Right ventricle myocardium inferior (tissue), 1 donor: Measurements from ENCODE around the gene ZNF746. TPM values are rescaled to one million over a fixed set of nuclear protein-coding genes. Genes with fewer than 3 reads are reported as not detected.
"Not testable (repeated sequence)": the region's sequence is repeated elsewhere in the genome, so short reads cannot be mapped to it uniquely, and the experiment has no call there.

Source experiments
- ATAC-seq: fragments of 200-7000 bp; cut with Tn5 transposase; one replicate; pipeline ENCODE4 v1.9.1; 2020; ENCODE audit warnings: mild to moderate bottlenecking, moderate library complexity
- DNase-seq: peaks from one replicate; pipeline ENCODE4 v3.0.0; 2021; ENCODE audit errors: missing footprints
- intact Hi-C: fragments of 100-400 bp; cut with DNase I; formaldehyde crosslinking; loops from one replicate; pipeline ENCODE4 v1.11.0; 2022
- total RNA-seq: library from RNA; stranded (reverse); fragmentation: NEBNext Ultra II Directional; extraction: Animal tissue kit (Norgen Biotek cat#: 25700); gene quantifications from one replicate; pipeline ENCODE4 v1.2.1, GENCODE V29; 2021
- donor health status: DM: no; HTN: yes; CAD: no; lungs with severe emphysema.

The ZNF746 gene
- total RNA-seq, 1 donor from 2014 or later = 8.4 TPM

- ATAC-seq = no peak
- no peak for DNase-seq
- intact Hi-C loops = loop anchor here (5.0 to 10.0 kb wide), 2 partner anchors 130 to 233 kb away; partner anchors contain the start of gene ZNF783
Measured at GRCh38 chr7:149494738-149495368, 2.8 kb downstream of the ZNF746 start.

- DNase-seq = not testable (repeated sequence)
- intact Hi-C loops = loop anchor here (10.0 kb wide), 1 partner anchor 131 kb away; no protein-coding TSS in a partner anchor
Measured at GRCh38 chr7:149493975-149494374, 3.6 kb downstream of the ZNF746 start.

DNA sequence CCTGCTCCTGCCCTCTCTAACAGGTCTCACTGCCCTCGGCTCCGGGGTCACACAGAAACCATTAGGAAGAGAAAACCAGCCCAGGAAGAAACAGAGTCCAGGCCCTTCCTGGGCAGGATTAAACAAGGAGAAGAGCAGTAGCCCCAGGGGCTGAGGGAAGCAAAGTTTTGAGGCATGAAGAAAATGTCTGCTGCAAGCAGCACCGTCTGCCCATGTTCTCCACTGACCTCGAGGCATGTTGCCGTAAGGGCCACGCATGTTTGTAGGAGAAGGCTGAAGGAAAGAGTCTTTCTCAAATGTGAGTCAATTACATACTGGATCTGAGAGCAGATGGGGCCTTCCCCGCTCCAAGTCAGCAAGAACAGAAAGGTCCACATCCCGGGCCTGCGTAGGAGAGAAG, 4.2 kb downstream of the ZNF746 start:
- no peak for DNase-seq
- ATAC-seq = no peak
- intact Hi-C loops = loop anchor here (10.0 kb wide), 1 partner anchor 131 kb away; no protein-coding TSS in a partner anchor

More at GRCh38 chr7:149493975-149494374, 3.6 kb downstream of the ZNF746 start:
- ATAC-seq = not testable (repeated sequence)

DNA sequence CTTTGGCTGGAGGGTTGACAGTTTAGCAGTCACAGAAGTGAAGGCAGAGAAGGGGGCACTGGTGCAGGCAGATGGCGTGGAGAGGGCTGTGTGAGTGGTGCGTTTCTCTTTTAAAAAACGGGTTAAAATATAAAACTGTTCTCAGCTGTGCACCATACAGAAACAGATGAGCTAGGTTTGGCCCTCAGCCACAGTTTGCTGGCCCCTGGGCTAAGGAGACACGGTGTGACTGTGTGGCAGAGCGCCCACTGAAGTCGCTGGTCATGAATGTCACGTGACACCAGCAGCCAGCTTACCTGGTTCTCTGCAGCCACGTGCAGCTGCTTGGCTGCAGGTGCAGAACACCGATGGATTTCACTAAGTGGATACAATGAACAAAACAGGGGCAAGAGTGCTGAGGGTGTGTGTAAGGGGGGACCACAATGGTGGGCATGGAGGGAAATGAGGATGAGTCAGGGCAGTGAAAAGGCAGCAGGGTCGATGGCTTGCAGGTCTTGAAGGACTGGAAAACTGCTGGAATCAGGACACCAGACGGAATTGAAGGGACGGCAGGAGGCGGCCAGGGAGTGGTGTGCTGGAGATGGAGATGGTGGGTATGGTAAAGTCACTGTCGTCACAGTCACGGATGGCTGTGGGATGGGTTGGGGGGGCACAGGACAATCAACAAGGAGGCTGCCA, 7.4 kb downstream of the ZNF746 start:
- intact Hi-C loops = loop anchor here (10.0 kb wide), 1 partner anchor 135 kb away; no protein-coding TSS in a partner anchor
- no peak for ATAC-seq
- no peak for DNase-seq

GRCh38 chr7:149489391-149490024, 8.1 kb downstream of the ZNF746 start:
- intact Hi-C loops = loop anchor here (10.0 kb wide), 1 partner anchor 135 kb away; no protein-coding TSS in a partner anchor
- DNase-seq = no peak
- no peak for ATAC-seq

DNA sequence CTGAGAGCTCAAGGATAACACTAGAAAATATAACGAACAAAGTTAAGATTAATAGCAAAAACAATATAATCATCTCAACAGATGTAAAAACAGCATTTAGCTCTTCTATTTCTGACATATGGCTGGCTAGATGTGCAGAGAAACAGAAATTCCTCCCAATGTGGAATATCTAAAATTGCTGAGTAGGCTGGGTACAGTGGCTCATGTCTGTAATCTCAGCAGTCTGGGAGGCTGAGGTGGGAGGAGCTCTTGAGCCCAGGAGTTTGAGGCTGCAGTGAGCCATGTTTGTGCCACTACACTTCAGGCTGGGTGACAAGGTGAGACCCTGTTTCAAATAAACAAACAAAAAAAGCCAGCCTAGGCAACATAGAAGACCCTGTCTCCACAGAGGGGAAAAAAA, 18.0 kb downstream of the ZNF746 start:
- DNase-seq (no peak), ATAC-seq (no peak)
- intact Hi-C loops = no loop called here

GRCh38 chr7:149478754-149479153, 18.9 kb downstream of the ZNF746 start:
- ATAC-seq = no peak
- no peak for DNase-seq
- intact Hi-C loops = no loop called here

GRCh38 chr7:149477494-149478443, 19.8 kb downstream of the ZNF746 start:
- intact Hi-C loops = no loop called here
- DNase-seq (no peak), ATAC-seq (no peak)

DNA sequence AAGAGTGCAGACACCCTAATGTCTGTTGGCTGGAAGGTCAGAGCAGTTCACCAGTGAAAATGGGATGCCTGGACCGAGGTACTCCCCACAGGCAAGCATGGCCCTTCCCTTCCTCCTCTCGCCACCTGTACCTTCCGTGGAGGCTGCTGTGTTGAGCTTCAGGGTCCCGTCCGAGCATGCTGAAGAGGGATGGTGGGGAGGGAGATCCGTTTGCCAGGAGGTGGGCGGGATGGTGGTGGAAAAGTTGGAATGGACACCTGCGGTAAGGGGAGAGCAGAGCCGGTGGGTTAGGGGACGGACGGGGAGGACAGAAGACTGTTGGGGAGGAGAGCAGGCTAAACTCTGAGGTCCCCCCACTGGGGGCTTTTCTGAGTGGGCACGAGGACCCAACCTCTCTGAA, 20.8 kb downstream of the ZNF746 start:
- ATAC-seq (no peak), DNase-seq (no peak)
- intact Hi-C loops = no loop called here

DNA sequence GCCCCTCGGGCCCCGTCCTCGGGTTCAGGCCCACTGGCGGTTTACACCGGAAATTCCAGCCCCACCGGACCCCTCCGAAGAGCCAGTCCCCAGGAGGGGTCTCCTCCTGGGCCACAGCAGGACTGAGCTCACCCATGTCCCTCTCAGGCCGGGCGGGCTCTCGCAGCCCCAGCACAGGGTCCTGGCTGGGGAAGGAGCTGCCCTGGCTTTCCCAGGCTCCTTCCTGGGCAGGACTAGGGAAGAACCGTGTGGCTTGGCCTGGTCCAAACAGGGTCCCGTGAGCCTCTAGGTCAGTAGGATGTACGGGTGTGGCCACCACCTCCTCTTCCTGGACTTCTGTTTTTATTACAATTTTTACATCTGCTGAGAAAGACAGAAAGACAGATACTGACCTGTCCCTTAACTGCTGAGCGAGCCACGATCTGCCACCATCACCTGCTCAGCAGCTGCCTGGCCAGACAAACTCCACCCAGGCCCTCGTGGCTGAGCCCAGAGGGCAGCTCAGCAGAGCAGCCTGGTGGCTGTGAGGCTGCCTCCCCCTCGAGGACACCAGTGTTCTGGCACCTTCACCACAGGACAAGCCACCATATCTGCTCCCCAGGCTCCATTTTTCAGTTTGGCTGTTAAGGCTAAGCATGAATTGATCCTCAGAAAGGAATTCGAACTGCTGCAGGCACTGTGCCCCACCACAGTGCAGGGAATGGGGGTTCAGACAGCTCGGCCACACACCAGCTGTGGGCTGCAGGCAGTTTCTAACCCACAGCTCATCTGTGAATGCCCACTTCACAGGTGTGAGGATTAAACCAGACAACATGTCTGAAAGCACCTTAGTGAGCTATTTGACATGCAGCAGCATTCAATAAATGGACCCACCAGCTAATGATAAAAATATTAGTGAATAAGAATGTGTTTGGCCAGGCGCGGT, 22.2 kb downstream of the ZNF746 start:
- intact Hi-C loops = no loop called here
- no peak for DNase-seq
- ATAC-seq = no peak

DNA sequence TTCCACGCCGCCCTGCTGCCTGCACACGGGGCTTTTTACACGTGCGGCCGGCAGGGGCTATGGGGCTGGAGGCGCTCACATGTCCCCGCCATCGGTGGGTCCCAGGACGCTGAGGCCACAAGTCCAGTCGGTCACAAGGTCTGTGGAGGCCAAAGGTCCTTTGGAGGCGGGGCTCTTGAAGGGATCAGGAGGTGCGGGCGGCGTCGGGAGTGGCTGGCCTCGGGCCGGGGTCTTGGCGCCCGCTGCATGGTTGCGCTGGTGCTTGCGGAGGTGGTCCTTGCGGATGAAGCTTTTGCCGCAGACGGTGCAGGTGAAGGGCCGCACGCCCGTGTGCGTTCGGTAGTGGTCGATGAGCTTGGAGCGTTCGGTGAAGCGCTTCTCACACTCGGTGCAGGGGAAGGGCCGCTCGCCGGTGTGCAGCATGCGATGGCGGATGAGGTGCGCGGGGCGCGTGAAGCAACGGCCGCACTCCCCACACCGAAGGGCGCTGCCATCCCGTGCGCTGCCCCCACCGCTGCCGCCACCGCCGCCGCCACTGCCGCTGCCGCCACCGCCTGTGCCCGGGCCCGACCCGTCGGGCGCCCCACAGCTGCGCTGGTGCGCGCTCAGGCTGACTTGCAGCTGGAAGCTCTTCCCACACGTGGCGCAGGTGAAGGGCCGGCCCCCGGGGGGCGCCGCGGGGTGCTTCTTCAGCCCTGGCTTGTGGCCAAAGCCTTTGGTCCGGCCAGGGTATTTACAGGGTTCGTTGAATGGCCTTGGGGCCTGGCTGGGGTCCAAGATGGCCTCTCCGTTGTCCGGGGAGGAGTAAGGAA, 23.1 kb downstream of the ZNF746 start:
- ATAC-seq = no peak
- intact Hi-C loops = no loop called here
- DNase-seq = no peak

GRCh38 chr7:149473251-149473650, 24.4 kb downstream of the ZNF746 start:
- ATAC-seq (no peak), DNase-seq (no peak)
- intact Hi-C loops = no loop called here

- no peak for DNase-seq
- ATAC-seq = no peak
- intact Hi-C loops = no loop called here
Measured at GRCh38 chr7:149471289-149471953, 26.2 kb downstream of the ZNF746 start.

- ATAC-seq (no peak), DNase-seq (no peak)
- intact Hi-C loops = no loop called here
Measured at GRCh38 chr7:149469806-149470205, 27.8 kb downstream of the ZNF746 start.

DNA sequence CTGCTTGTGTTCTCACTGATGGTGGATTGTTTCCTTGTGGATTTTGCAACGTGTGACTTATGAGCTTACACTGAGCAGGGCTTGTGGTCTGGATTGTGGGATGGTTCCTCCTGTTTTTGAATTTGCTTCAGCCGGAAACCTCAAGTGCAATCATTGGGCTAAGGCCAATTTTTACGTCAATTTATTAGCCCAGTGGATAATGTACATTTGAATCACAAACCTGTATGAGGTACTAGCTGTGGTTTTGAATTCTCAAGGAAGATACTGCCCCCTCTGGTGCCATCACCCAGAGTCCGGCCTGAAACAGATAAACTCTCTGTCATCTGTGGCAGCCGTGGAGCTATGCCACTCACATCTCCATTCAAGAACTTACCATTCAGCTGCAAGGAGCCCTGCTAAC, 29.4 kb downstream of the ZNF746 start:
- no peak for ATAC-seq
- DNase-seq = no peak
- intact Hi-C loops = no loop called here

DNA sequence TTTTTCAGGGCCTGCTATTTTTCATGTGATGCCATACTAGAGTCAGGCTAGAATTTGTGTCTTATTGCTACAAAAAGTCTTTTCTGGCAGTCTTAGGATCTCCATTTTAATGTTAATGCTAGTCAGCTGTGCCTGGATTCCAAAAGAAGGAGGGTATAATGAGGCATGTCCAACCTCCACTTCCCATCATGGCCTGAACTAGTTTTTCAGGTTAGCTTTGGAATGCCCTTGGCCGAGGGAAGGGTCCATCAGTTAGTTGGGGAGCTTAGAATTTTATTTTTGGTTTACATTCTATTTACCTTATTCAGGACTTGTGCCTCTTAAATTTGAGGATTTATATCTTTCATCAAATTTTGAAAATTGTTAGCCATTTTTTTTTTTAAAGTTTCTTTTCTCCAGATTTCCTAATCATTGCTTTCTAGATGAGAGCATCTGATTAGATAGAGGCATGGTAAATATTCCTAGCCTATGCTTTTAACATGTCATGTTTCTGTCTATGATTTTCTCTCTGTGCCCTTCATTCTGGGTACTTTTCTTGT, 30.2 kb downstream of the ZNF746 start:
- intact Hi-C loops = no loop called here
- DNase-seq = no peak
- no peak for ATAC-seq
